ENCODE data around the gene SRL.

Gene SRL

DNA sequence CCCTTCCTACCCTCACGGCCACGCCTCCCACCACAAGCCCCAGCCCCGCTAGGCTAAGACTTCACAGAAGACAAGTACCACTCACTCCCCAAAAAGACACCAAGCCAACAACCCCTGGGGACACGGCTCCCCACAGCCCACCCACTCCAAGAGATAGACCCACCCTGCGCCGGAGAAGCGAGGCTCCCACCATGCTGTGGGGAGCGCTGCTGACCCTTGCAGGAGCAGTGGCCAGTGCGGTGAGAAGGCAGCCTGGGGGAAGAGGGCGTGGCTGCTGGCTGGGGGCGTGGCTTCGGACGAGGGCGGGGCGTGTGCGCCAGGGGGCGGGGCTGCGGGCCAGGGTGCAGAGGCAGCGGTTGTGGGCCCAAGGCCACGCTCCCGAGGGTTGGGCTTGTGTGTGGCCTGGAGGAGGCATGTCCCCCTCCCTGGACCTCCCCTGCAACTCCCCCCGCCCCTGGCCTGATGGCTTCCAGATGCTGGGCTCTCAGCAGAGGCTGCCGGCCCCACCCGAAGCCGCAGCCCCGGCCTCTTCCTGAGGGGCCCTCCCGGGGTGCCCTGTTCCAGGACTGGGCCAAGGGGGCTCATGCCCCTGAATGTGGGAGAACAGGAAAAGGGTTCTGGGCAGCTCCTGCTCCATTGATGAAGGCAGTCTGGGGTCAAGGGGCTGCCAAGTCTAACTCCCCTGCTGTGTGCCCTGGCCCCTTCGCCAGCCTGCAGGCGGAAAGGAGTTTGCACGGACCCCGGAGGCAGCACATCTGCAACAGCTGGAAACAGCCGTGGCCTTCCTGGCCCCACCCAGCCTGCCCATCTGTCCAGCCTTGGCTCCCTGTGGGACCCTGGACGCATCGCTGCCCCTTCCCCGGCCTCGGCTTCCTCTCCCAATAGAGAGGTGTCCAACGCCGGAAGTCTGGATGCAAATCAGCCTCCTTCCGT is 21.9 kb upstream of the SRL start:
- no peak for TF ChIP-seq EZH2phosphoT487 (IDR thresholded peaks at IDR 0.05; ENCODE audit: borderline replicate concordance, low read length)
- TF ChIP-seq, protein P1, sequence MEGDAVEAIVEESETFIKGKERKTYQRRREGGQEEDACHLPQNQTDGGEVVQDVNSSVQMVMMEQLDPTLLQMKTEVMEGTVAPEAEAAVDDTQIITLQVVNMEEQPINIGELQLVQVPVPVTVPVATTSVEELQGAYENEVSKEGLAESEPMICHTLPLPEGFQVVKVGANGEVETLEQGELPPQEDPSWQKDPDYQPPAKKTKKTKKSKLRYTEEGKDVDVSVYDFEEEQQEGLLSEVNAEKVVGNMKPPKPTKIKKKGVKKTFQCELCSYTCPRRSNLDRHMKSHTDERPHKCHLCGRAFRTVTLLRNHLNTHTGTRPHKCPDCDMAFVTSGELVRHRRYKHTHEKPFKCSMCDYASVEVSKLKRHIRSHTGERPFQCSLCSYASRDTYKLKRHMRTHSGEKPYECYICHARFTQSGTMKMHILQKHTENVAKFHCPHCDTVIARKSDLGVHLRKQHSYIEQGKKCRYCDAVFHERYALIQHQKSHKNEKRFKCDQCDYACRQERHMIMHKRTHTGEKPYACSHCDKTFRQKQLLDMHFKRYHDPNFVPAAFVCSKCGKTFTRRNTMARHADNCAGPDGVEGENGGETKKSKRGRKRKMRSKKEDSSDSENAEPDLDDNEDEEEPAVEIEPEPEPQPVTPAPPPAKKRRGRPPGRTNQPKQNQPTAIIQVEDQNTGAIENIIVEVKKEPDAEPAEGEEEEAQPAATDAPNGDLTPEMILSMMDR (IDR thresholded peaks at IDR 0.05; ENCODE audit: low read depth, low read length, poor library complexity, severe bottlenecking), result no peak
- peaks cover 75% of the 10 kb centered on the region for H3K79me2 ChIP-seq (ENCODE audit: control insufficient read depth, low read length)
- peaks cover 83% of the 10 kb centered on the region for H3K36me3 ChIP-seq (ENCODE audit: control insufficient read depth, low read length)
- no peaks in the 10 kb centered on the region for H3F3A ChIP-seq (ENCODE audit: control insufficient read depth, insufficient read depth)
- H3K4me2 ChIP-seq (ENCODE audit: low read length), result no peak overlapping the region
- no peaks in the 10 kb centered on the region for H3K27me3 ChIP-seq (ENCODE audit: control insufficient read depth, low read length)
- no peaks in the 10 kb centered on the region for H3K4me1 ChIP-seq (ENCODE audit: control insufficient read depth, low read length)
- no peaks in the 10 kb centered on the region for H3K9me2 ChIP-seq (replicated peaks; ENCODE audit: control insufficient read depth, low read length)
- peaks cover 11% of the 10 kb centered on the region; the same call in 1 of the 2 replicates for H4K20me1 ChIP-seq (ENCODE audit: control insufficient read depth, insufficient read depth, low read depth, low read length)
- H3K9me3 ChIP-seq (ENCODE audit: control insufficient read depth, insufficient read depth, low read length), result no peaks in the 10 kb centered on the region
- no peak overlapping the region for H3K4me3 ChIP-seq (ENCODE audit: low read length)
- no peak overlapping the region for H3K27ac ChIP-seq (ENCODE audit: low read depth, low read length)

DNA sequence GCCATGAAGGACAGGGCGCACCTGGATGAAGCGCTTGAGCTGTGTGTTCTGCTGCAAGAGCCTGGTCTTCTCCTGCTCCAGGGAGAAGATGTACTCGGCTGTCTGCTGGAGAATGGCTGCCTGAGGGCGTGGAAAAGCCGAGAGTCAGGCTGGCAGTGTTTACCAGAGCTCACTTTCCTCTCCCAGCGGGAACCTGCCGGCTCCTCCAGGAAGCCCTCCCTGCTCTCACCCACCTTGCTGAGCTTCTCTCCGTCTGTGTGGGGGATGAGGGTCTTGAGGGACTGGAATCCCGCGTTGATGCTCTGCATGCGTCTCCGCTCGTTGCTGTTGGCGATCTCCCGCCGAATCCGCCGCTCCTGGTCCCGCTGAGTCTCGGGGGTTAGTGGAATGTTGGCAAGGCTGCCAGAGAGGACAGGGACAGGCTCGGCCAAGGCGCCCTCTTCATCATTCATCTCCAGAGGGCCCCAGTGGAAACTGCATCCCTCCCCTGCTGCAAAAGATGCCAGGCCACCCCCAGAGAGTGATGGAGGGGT is 20.5 kb upstream of the SRL start:
- Histone ChIP-seq H3K4me3 (ENCODE audit: low read length) (no peak overlapping the region), H3K9me2 (replicated peaks; ENCODE audit: control insufficient read depth, low read length) (no peaks in the 10 kb centered on the region), H3K36me3 (ENCODE audit: control insufficient read depth, low read length) (peaks cover 84% of the 10 kb centered on the region)

DNA sequence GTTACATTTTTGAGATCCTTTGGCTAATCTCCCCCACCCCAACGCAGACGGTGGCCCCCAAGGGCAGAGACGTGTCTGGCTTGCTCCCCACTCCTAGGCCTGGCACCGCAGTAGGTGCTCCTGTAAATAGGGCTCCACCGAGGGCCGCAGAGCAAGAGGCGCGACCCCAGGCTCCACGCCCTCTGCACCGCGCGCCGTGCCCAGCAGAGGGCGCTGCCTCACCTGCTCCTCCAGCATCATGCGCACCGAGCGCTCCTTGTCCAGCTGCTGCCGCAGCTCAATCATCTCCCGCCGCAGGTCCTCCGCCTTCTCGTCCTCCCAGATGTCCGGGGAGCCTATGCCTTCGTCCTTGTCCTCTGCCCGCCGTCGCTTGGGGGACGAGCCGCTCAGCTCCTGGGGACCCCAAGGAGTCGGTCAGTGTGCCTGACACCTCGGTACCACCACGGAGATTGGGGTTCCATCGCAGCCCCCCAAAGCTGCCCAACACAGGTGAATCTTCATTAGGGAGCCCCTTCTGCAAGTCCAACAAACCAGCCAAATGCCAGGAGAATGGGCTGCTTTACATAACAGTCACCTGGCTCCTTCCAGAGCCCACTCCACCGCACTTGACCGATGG is 19.8 kb upstream of the SRL start:
- Histone ChIP-seq H3F3A (ENCODE audit: control insufficient read depth, insufficient read depth) (no peaks in the 10 kb centered on the region), H3K9me2 (replicated peaks; ENCODE audit: control insufficient read depth, low read length) (no peaks in the 10 kb centered on the region), H3K27me3 (ENCODE audit: control insufficient read depth, low read length) (no peaks in the 10 kb centered on the region), H3K9me3 (ENCODE audit: control insufficient read depth, insufficient read depth, low read length) (no peaks in the 10 kb centered on the region), H4K20me1 (ENCODE audit: control insufficient read depth, insufficient read depth, low read depth, low read length) (0 out of 2 replicates have a peak, but pooled peaks cover 4% of the 10 kb centered on the region), H3K79me2 (ENCODE audit: control insufficient read depth, low read length) (peaks cover 54% of the 10 kb centered on the region), H3K4me2 (ENCODE audit: low read length) (no peak overlapping the region), H3K27ac (ENCODE audit: low read depth, low read length) (no peak overlapping the region), H3K4me1 (ENCODE audit: control insufficient read depth, low read length) (no peaks in the 10 kb centered on the region), H3K4me3 (ENCODE audit: low read length) (no peak overlapping the region), H3K36me3 (ENCODE audit: control insufficient read depth, low read length) (peaks cover 83% of the 10 kb centered on the region)
- no peak for TF ChIP-seq EZH2phosphoT487 (IDR thresholded peaks at IDR 0.05; ENCODE audit: borderline replicate concordance, low read length)
- TF ChIP-seq, protein P1 (IDR thresholded peaks at IDR 0.05; ENCODE audit: low read depth, low read length, poor library complexity, severe bottlenecking), result peak; percentile 87

More for the DNA sequence above, 20.5 kb upstream of the SRL start:
- no peaks in the 10 kb centered on the region for H3F3A ChIP-seq (ENCODE audit: control insufficient read depth, insufficient read depth)
- H3K27me3 ChIP-seq (ENCODE audit: control insufficient read depth, low read length), result no peaks in the 10 kb centered on the region
- TF ChIP-seq, protein P1 (IDR thresholded peaks at IDR 0.05; ENCODE audit: low read depth, low read length, poor library complexity, severe bottlenecking), result no peak
- TF ChIP-seq EZH2phosphoT487 (IDR thresholded peaks at IDR 0.05; ENCODE audit: borderline replicate concordance, low read length), result no peak
- H3K4me1 ChIP-seq (ENCODE audit: control insufficient read depth, low read length), result no peaks in the 10 kb centered on the region
- no peak overlapping the region for H3K4me2 ChIP-seq (ENCODE audit: low read length)
- peaks cover 61% of the 10 kb centered on the region for H3K79me2 ChIP-seq (ENCODE audit: control insufficient read depth, low read length)
- H4K20me1 ChIP-seq (ENCODE audit: control insufficient read depth, insufficient read depth, low read depth, low read length), result 0 out of 2 replicates have a peak, but pooled peaks cover 6% of the 10 kb centered on the region
- H3K27ac ChIP-seq (ENCODE audit: low read depth, low read length), result no peak overlapping the region
- no peaks in the 10 kb centered on the region for H3K9me3 ChIP-seq (ENCODE audit: control insufficient read depth, insufficient read depth, low read length)

Measured in DOHH2 (cell line).